Retinal pigment epithelial cell (primary cell): ENCODE data around the gene ZSCAN25.

Experiments
- DNase-seq: peaks from one replicate; pipeline ENCODE4 v3.0.0-alpha.2; 2010; ENCODE audit warnings: low read depth
- H3K4me3 ChIP-seq: 2 replicates; pipeline ENCODE4 v1.5.1; 2011; ENCODE audit warnings: mild to moderate bottlenecking, low read length, control low read depth, moderate library complexity
- CTCF ChIP-seq: conservative IDR thresholded peaks from 2 replicates; pipeline ENCODE4 v1.5.1; 2011; ENCODE audit warnings: low read depth, low read length, control low read depth, inconsistent platforms

ZSCAN25 gene

GRCh38 chr7:99617192-99617781 lies 541 bp downstream of the ZSCAN25 start:
- DNase-seq, result no peak
- TF ChIP-seq CTCF, result no peak
- peak overlapping the region; percentile 93 for H3K4me3 ChIP-seq

GRCh38 chr7:99618726-99619125 lies 2.0 kb downstream of the ZSCAN25 start:
- H3K4me3 ChIP-seq, result no peak overlapping the region
- DNase-seq, result no peak
- no peak for TF ChIP-seq CTCF

DNA sequence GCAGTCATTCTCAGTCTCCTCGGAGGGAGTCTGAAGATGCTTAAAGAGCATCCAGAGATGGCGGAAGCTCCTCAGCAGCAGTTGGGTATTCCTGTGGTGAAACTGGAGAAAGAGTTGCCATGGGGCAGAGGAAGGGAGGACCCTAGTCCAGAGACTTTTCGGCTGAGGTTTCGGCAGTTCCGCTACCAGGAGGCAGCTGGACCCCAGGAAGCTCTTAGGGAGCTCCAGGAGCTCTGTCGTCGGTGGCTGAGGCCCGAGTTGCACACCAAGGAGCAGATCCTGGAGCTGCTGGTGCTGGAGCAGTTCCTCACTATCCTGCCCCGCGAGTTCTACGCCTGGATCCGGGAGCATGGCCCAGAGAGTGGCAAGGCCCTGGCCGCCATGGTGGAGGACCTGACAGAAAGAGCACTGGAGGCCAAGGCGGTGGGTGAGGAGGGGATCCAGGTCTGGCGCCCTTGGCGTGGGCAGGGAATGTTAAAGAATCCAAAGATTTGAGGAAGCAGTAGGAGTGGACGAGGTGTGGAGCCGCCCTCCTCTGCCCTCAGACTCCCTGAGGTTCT lies 2.9 kb downstream of the ZSCAN25 start:
- no peak for DNase-seq
- no peak overlapping the region for H3K4me3 ChIP-seq
- no peak for TF ChIP-seq CTCF

DNA sequence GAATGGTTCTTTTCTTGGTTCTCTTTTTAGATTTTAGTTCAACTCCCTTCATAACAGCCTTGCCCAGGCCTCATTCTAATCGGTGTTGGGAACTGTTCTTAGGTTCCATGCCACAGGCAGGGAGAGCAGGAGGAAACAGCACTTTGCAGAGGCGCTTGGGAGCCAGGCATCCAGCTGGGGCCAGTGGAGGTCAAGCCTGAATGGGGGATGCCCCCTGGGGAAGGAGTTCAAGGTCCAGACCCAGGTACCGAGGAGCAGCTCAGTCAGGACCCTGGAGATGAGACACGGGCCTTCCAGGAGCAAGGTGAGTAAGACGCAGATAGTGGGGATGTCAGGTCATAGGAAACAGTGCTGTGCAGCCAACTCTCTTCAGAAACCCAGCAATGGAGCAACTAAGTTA lies 4.5 kb downstream of the ZSCAN25 start:
- TF ChIP-seq CTCF, result no peak
- no peak for DNase-seq
- H3K4me3 ChIP-seq, result no peak overlapping the region

- no peak overlapping the region for H3K4me3 ChIP-seq
- no peak for DNase-seq
- no peak for TF ChIP-seq CTCF
Measured at GRCh38 chr7:99622596-99622995, 5.8 kb downstream of the ZSCAN25 start.

GRCh38 chr7:99623091-99623693 lies 6.4 kb downstream of the ZSCAN25 start:
- TF ChIP-seq CTCF, result no peak
- no peak for DNase-seq
- no peak overlapping the region for H3K4me3 ChIP-seq
